Neural crest cell (in vitro differentiated cells): ENCODE results near the gene MADD. TPM values are rescaled to one million over a fixed set of nuclear protein-coding genes. Genes with fewer than 3 reads are reported as not detected.

Source experiments
- DNase-seq: peaks from one replicate; pipeline ENCODE4 v3.0.0; 2021; ENCODE audit warnings: low read depth, mixed read lengths, low spot score
- H3K27ac Mint-ChIP-seq: one replicate; pipeline ENCODE4 v1.8.0; 2021; ENCODE audit warnings: mild to moderate bottlenecking, mixed read lengths; ENCODE audit not compliant: unreplicated experiment
- H3K27me3 Mint-ChIP-seq: 2 replicates; pipeline ENCODE4 v1.8.0; 2021; ENCODE audit warnings: low read depth, mild to moderate bottlenecking, mixed read lengths
- H3K36me3 Mint-ChIP-seq: 2 replicates; pipeline ENCODE4 v1.8.0; 2021; ENCODE audit warnings: low read depth, mild to moderate bottlenecking, mixed read lengths
- H3K4me1 Mint-ChIP-seq: 2 replicates; pipeline ENCODE4 v1.8.0; 2021; ENCODE audit warnings: mixed read lengths
- H3K4me3 Mint-ChIP-seq: one replicate; pipeline ENCODE4 v1.8.0; 2021; ENCODE audit warnings: mild to moderate bottlenecking, mixed read lengths
- H3K9me3 Mint-ChIP-seq: 2 replicates; pipeline ENCODE4 v1.8.0; 2021; ENCODE audit warnings: mixed read lengths
- total RNA-seq: library from RNA; stranded (reverse); gene quantifications from 2 replicates; pipeline ENCODE4 v1.2.1, GENCODE V29; 2021
- TF ChIP-seq, protein P1 (sequence below): fragments of 200-600 bp; sonication (generic); conservative IDR thresholded peaks from 2 replicates; pipeline ENCODE4 v1.5.0; 2021; ENCODE audit warnings: antibody characterized with exemption, mild to moderate bottlenecking

Gene MADD
- total RNA-seq, 1 donor from 2014 or later = 59.2 TPM

GRCh38 chr11:47359162-47359561 lies 89.2 kb downstream of the MADD start:
- H3K4me3 Mint-ChIP-seq = no peak overlapping the region
- no peaks in the 10 kb centered on the region for H3K36me3 Mint-ChIP-seq
- no peak overlapping the region for H3K27ac Mint-ChIP-seq
- no peaks in the 10 kb centered on the region for H3K27me3 Mint-ChIP-seq
- H3K9me3 Mint-ChIP-seq = no peaks in the 10 kb centered on the region
- TF ChIP-seq, protein P1, sequence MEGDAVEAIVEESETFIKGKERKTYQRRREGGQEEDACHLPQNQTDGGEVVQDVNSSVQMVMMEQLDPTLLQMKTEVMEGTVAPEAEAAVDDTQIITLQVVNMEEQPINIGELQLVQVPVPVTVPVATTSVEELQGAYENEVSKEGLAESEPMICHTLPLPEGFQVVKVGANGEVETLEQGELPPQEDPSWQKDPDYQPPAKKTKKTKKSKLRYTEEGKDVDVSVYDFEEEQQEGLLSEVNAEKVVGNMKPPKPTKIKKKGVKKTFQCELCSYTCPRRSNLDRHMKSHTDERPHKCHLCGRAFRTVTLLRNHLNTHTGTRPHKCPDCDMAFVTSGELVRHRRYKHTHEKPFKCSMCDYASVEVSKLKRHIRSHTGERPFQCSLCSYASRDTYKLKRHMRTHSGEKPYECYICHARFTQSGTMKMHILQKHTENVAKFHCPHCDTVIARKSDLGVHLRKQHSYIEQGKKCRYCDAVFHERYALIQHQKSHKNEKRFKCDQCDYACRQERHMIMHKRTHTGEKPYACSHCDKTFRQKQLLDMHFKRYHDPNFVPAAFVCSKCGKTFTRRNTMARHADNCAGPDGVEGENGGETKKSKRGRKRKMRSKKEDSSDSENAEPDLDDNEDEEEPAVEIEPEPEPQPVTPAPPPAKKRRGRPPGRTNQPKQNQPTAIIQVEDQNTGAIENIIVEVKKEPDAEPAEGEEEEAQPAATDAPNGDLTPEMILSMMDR = no peak
- no peak for DNase-seq
- H3K4me1 Mint-ChIP-seq = peaks cover 8% of the 10 kb centered on the region

- TF ChIP-seq, protein P1 = no peak
- no peak overlapping the region for H3K27ac Mint-ChIP-seq
- no peaks in the 10 kb centered on the region for H3K9me3 Mint-ChIP-seq
- peaks cover 6% of the 10 kb centered on the region for H3K4me1 Mint-ChIP-seq
- DNase-seq = no peak
- no peak overlapping the region for H3K4me3 Mint-ChIP-seq
- H3K27me3 Mint-ChIP-seq = no peaks in the 10 kb centered on the region
- H3K36me3 Mint-ChIP-seq = no peaks in the 10 kb centered on the region
Observed at GRCh38 chr11:47359586-47359985, 89.7 kb downstream of the MADD start.

GRCh38 chr11:47360341-47360740 lies 90.4 kb downstream of the MADD start:
- Mint-ChIP-seq H3K36me3 (no peaks in the 10 kb centered on the region), H3K27ac (no peak overlapping the region), H3K4me1 (peaks cover under 1% of the 10 kb centered on the region), H3K9me3 (no peaks in the 10 kb centered on the region), H3K27me3 (no peaks in the 10 kb centered on the region), H3K4me3 (no peak overlapping the region)
- no peak for DNase-seq
- TF ChIP-seq, protein P1 = no peak

DNA sequence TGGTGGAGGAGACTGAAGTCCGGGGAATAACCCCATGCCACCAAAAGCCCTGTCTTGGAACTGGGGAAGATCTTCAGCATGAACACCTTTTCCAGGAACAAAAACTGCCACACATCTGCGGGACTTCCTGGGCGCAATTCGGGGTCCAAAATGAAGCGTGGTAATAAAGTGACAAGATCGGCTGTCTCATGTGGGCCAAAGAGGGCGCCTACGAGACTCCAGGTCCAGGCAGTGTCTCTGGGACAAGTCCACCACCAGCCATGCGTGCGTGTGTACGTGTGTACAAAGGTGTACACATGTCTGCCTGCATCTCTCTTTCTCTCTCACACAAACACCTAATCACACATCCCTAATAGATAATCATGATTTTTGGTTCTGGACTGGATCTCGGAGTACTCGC lies 91.5 kb downstream of the MADD start:
- Mint-ChIP-seq H3K27me3 (peaks cover 2% of the 10 kb centered on the region), H3K36me3 (no peaks in the 10 kb centered on the region), H3K4me1 (no peaks in the 10 kb centered on the region), H3K27ac (no peak overlapping the region), H3K4me3 (no peak overlapping the region), H3K9me3 (no peaks in the 10 kb centered on the region)
- DNase-seq = no peak
- TF ChIP-seq, protein P1 = no peak

- Mint-ChIP-seq H3K4me1 (no peaks in the 10 kb centered on the region), H3K4me3 (no peak overlapping the region), H3K36me3 (no peaks in the 10 kb centered on the region), H3K27ac (peak overlapping the region; percentile 80), H3K9me3 (no peaks in the 10 kb centered on the region), H3K27me3 (peaks cover 15% of the 10 kb centered on the region)
- TF ChIP-seq, protein P1 = no peak
- DNase-seq = no peak
Observed at GRCh38 chr11:47366020-47366490, 96.1 kb downstream of the MADD start.

- Mint-ChIP-seq H3K4me1 (no peaks in the 10 kb centered on the region), H3K9me3 (no peaks in the 10 kb centered on the region), H3K36me3 (no peaks in the 10 kb centered on the region), H3K27ac (no peak overlapping the region), H3K27me3 (peaks cover 15% of the 10 kb centered on the region), H3K4me3 (no peak overlapping the region)
- no peak for DNase-seq
- TF ChIP-seq, protein P1 = no peak
Observed at GRCh38 chr11:47369676-47370075, 99.7 kb downstream of the MADD start.
